ENCODE data around the gene MAN1A1.

DNA sequence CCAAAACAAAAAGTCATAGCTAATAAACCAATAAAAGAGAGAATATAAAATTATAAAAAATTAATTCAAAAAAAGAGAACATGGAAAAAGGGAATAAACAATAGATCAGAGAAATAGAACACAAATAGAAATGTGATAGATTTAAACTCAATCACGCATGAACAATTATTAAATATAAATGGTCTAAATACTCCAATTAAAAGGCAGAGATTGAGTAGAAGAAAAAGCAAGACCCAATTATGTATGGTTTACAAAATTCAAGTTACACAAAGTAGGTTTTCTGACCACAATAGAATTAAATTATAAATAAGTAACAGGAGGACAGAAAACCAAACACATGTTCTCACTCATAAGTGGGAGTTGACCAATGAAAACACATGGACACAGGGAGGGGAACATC is 36.4 kb upstream of the MAN1A1 start:
- no peak for TF ChIP-seq EZH2 (IDR thresholded peaks at IDR 0.05; ENCODE audit: low read length)
- no peak for TF ChIP-seq CTCF (optimal IDR thresholded peaks at IDR 0.05 in 1 of 3, IDR thresholded peaks at IDR 0.05 in 1 of 3, conservative IDR thresholded peaks at IDR 0.05 in 1 of 3; ENCODE audit: extremely low read depth in 1 of 3, insufficient read depth in 2 of 3, low read length in 3 of 3)

Measured in keratinocyte (primary cell).